HepG2 (cell line): Measurements from ENCODE around the gene ACSS2. TPM values are rescaled to one million over a fixed set of nuclear protein-coding genes. Genes with fewer than 3 reads are reported as not detected.

Source experiments
- ATAC-seq: fragments of 200-7000 bp; cut with Tn5 transposase; 3 replicates; pipeline ENCODE4 v1.9.1; 2020; ENCODE audit warnings: mild to moderate bottlenecking, moderate library complexity
- BruUV-seq: library from RNA; stranded (reverse); fragments of 400-500 nt; replicated peaks from 2 replicates; lab custom pipeline; 2021; lab: Mats Ljungman, UMichigan
- CTCF ChIA-PET: fragments of 300-600 bp; formaldehyde crosslinking; extraction: SDS; loops from one replicate; lab custom pipeline; 2021; ENCODE audit warnings: low total read pairs, inconsistent platforms, low intra/inter-chr PET ratio; lab: Yijun Ruan, JAX
- POLR2A ChIA-PET: fragments of 350-600 bp; sonication (Branson Sonifier 250); formaldehyde crosslinking; loops from one replicate; lab custom pipeline; 2020; ENCODE audit warnings: antibody characterized with exemption, inconsistent platforms; lab: Yijun Ruan, JAX
- DNase-seq: peaks from one replicate; pipeline ENCODE4 v3.0.0-alpha.2; 2015; ENCODE audit warnings: low spot score
- FAIRE-seq: peaks from 3 replicates; lab custom pipeline; 2011; peaks lifted over from hg19 to GRCh38; lab: Jason Lieb, UNC
- H2AFZ ChIP-seq: one replicate; pipeline ENCODE4 v1.6.1; 2011; ENCODE audit warnings: low read length, inconsistent platforms
- H3K27ac ChIP-seq: fragments of 300-600 bp; 3 replicates; pipeline ENCODE4 v1.8.0; 2011; ENCODE audit warnings: mixed run types, mild to moderate bottlenecking, mixed read lengths, low read length, inconsistent platforms; ENCODE audit not compliant: insufficient read depth; ENCODE audit errors: extremely low read length
- H3K27me3 ChIP-seq, 2 experiments: fragments of 200-600 bp in 1 of 2; 2 replicates in 1 of 2; 3 replicates in 1 of 2; pipeline versions ENCODE4 v1.6.0 to v1.8.0; 2011; ENCODE audit warnings: low read length in 2 of 2, mild to moderate bottlenecking in 2 of 2, moderate library complexity in 2 of 2, inconsistent platforms in 1 of 2; ENCODE audit not compliant: insufficient read depth in 2 of 2, control insufficient read depth in 1 of 2
- H3K36me3 ChIP-seq, 2 experiments: fragments of 200-600 bp in 1 of 2; replicated peaks in 1 of 2; 2 replicates in 1 of 2; 3 replicates in 1 of 2; pipeline versions ENCODE4 v1.5.1 to v1.8.0; 2011; ENCODE audit warnings: low read length in 2 of 2, inconsistent platforms in 1 of 2; ENCODE audit not compliant: insufficient read depth in 2 of 2, control insufficient read depth in 1 of 2
- H3K4me1 ChIP-seq: 2 replicates; pipeline ENCODE4 v1.5.1; 2012; ENCODE audit warnings: low read length, inconsistent platforms; ENCODE audit not compliant: insufficient read depth
- H3K4me2 ChIP-seq: 2 replicates; pipeline ENCODE4 v1.6.0; 2011; ENCODE audit warnings: low read depth, low read length, inconsistent platforms
- H3K4me3 ChIP-seq, 3 experiments: fragments of 200-600 bp in 1 of 3; sonication (generic), shearing (Covaris generic) in 1 of 3; replicated peaks in 1 of 3; 2 replicates each; pipeline ENCODE4 v1.5.1; 2011 to 2016; ENCODE audit warnings: low read length in 3 of 3, inconsistent platforms in 2 of 3, low read depth in 2 of 3, mild to moderate bottlenecking in 2 of 3, control low read depth in 1 of 3, mixed read lengths in 1 of 3; ENCODE audit not compliant: insufficient read depth in 1 of 3
- H3K79me2 ChIP-seq: one replicate; pipeline ENCODE4 v1.6.1; 2011; ENCODE audit warnings: low read length, inconsistent platforms; ENCODE audit not compliant: insufficient read depth
- H3K9ac ChIP-seq: 2 replicates; pipeline ENCODE4 v1.6.0; 2011; ENCODE audit warnings: mild to moderate bottlenecking, low read depth, low read length, inconsistent platforms; ENCODE audit not compliant: insufficient read depth
- H3K9me3 ChIP-seq: 2 replicates; pipeline ENCODE4 v1.5.1; 2012; ENCODE audit warnings: mild to moderate bottlenecking, low read length
- H4K20me1 ChIP-seq: 2 replicates; pipeline ENCODE4 v1.6.0; 2011; ENCODE audit warnings: inconsistent platforms, mild to moderate bottlenecking, low read length, moderate library complexity; ENCODE audit not compliant: insufficient read depth
- ATF1 ChIP-seq: IDR thresholded peaks from 2 replicates; pipeline ENCODE4 v1.6.1; 2016; ENCODE audit warnings: mild to moderate bottlenecking, control low read depth
- ATF7 ChIP-seq, 2 experiments: fragments of 450-650 bp in 1 of 2; sonication (generic) in 1 of 2; formaldehyde crosslinking in 1 of 2; IDR thresholded peaks; 2 replicates each; pipeline versions ENCODE4 v1.4.0 to v1.6.1; 2016 to 2020; ENCODE audit warnings: antibody characterized with exemption in 1 of 2, mild to moderate bottlenecking in 1 of 2, missing genetic modification reagents in 1 of 2
- KAT2B ChIP-seq: fragments of 150-350 bp; IDR thresholded peaks from 2 replicates; pipeline ENCODE4 v1.6.1; 2014; ENCODE audit warnings: low read depth, low read length, borderline replicate concordance
- MZF1 ChIP-seq: sonication (generic); formaldehyde crosslinking; IDR thresholded peaks from 2 replicates; pipeline ENCODE4 v1.8.1; 2023; ENCODE audit warnings: mild to moderate bottlenecking, missing genetic modification reagents, borderline replicate concordance
- ZFP36L2 ChIP-seq: sonication (generic); formaldehyde crosslinking; IDR thresholded peaks from 2 replicates; pipeline ENCODE4 v1.4.0; 2020; ENCODE audit warnings: missing genetic modification reagents
- ZNF160 ChIP-seq: sonication (generic); formaldehyde crosslinking; IDR thresholded peaks from 2 replicates; pipeline ENCODE4 v1.8.0; 2022; ENCODE audit warnings: mild to moderate bottlenecking, inconsistent platforms, missing genetic modification reagents
- ZNF251 ChIP-seq: sonication (generic); formaldehyde crosslinking; IDR thresholded peaks from 2 replicates; pipeline ENCODE4 v1.9.0; 2021; ENCODE audit warnings: mild to moderate bottlenecking, missing genetic modification reagents
- ZNF75D ChIP-seq: sonication (generic); formaldehyde crosslinking; IDR thresholded peaks from 2 replicates; pipeline ENCODE4 v1.8.1; 2023; ENCODE audit warnings: missing genetic modification reagents, mild to moderate bottlenecking, borderline replicate concordance
- WGBS: methylation state at CpG from one replicate; pipeline ENCODE4 v1.1.6; 2017; ENCODE audit warnings: low lambda C conversion rate; 5-methylcytosine and 5-hydroxymethylcytosine counted together
- in situ Hi-C: cut with HindIII; loops from 2 replicates; pipeline ENCODE4 v1.10.0; 2017; ENCODE audit warnings: low pct_unique_long_range_greater_than_20kb; ENCODE audit not compliant: extremely low pct_ligation_motif_present
- intact Hi-C: fragments of 100-400 bp; cut with micrococcal nuclease; formaldehyde crosslinking; loops from one replicate; pipeline ENCODE4 v1.10.0; 2022; ENCODE audit not compliant: unreplicated experiment
- polyA plus RNA-seq, 8 experiments: library from polyadenylated mRNA; depleted of rRNA in 3 of 8; stranded (reverse) in 7 of 8; unstranded in 1 of 8; fragments of >200 nt; fragmentation: Illumina TruSeq in 4 of 8; extraction: Trizol in 4 of 8; gene quantifications; 2 replicates each; pipeline versions ENCODE4 v1.2.1 to v1.2.3, GENCODE V29; 2011 to 2016; ENCODE audit warnings: low read depth in 4 of 8, missing spikeins in 1 of 8, mixed read lengths in 1 of 8; ENCODE audit not compliant: insufficient read depth in 1 of 8
- total RNA-seq, 5 experiments: library from RNA; depleted of rRNA; stranded (reverse); fragments of >200 nt; fragmentation: Illumina TruSeq; extraction: Trizol; gene quantifications; 2 replicates each; pipeline ENCODE4 v1.2.3, GENCODE V29; 2016; ENCODE audit warnings: low read depth in 1 of 5
- TF ChIP-seq, protein P1 (sequence below): sonication (generic); formaldehyde crosslinking; IDR thresholded peaks from 2 replicates; pipeline ENCODE4 v1.4.0; 2020; ENCODE audit warnings: missing genetic modification reagents, borderline replicate concordance
- TF ChIP-seq, protein P2 (sequence below): sonication (generic); formaldehyde crosslinking; IDR thresholded peaks from 2 replicates; pipeline ENCODE4 v1.5.0; 2020; ENCODE audit warnings: missing genetic modification reagents

The ACSS2 gene
- total and polyA plus RNA-seq, 2 of the 13 experiments (the other 11 are each of a cell fraction or from before 2014, with no cell fraction given), result 72.8 to 89.7 TPM

DNA sequence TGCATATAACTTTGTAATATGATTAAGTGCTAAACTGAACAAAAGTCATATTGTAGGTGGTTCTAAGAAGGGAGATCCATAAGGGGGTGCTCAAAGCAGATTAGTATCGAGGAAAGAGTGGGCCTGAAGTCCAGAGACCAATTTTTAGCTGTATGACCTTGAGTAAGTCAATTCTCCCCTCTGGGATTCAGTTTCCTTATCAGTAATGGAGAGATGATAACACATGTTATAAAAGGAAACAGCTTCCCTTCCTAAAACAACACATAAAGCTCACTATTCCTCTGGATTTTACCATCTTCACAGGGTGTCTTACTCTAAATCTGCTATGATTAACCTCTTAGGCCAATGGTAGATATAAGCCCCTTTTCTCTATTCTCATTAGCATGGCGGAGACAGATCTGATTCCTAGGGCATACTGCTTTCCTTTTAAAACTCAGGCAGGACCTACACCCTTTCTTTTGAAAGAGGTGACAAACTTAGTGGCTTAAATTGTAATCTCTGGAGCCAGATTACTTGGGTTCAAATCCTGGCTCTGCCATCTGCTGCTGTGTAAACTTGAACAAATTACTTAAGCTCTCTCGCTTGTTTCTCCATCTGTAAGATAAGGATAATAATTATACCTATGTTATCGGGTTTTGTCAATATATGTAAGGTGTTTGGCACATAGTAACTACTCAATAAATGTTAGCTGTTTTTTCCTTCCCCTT lies 39.5 kb downstream of the ACSS2 start:
- ChIA-PET CTCF (no interaction called here), POLR2A (interaction anchor here (1.3 kb wide), 1 partner anchor 39 kb away, joined by 3 read pairs; the partner anchor contains the start of gene ACSS2)
- Histone ChIP-seq H3K79me2 (no peaks in the 10 kb centered on the region), H3K36me3 (peaks cover 2 to 28% of the 10 kb centered on the region in 2 experiments), H3K4me3 (no peak overlapping the region), H4K20me1 (no peaks in the 10 kb centered on the region), H3K4me2 (no peak overlapping the region), H3K9me3 (no peaks in the 10 kb centered on the region), H3K27me3 (no peaks in the 10 kb centered on the region), H3K27ac (no peak overlapping the region), H3K4me1 (peaks cover 21% of the 10 kb centered on the region), H3K9ac (no peak overlapping the region), H2AFZ (no peak overlapping the region)
- 86% methylated on average over 4 of the region's 4 CpGs for WGBS
- no TSS peak for BruUV-seq
- DNase-seq (no peak), FAIRE-seq (no peak), ATAC-seq (no peak)
- in situ Hi-C loops (no loop called here), intact Hi-C loops (no loop called here)
- TF ChIP-seq, protein P1, sequence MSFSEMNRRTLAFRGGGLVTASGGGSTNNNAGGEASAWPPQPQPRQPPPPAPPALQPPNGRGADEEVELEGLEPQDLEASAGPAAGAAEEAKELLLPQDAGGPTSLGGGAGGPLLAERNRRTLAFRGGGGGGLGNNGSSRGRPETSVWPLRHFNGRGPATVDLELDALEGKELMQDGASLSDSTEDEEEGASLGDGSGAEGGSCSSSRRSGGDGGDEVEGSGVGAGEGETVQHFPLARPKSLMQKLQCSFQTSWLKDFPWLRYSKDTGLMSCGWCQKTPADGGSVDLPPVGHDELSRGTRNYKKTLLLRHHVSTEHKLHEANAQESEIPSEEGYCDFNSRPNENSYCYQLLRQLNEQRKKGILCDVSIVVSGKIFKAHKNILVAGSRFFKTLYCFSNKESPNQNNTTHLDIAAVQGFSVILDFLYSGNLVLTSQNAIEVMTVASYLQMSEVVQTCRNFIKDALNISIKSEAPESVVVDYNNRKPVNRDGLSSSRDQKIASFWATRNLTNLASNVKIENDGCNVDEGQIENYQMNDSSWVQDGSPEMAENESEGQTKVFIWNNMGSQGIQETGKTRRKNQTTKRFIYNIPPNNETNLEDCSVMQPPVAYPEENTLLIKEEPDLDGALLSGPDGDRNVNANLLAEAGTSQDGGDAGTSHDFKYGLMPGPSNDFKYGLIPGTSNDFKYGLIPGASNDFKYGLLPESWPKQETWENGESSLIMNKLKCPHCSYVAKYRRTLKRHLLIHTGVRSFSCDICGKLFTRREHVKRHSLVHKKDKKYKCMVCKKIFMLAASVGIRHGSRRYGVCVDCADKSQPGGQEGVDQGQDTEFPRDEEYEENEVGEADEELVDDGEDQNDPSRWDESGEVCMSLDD (CRISPR knock-in tag), result no peak
- TF ChIP-seq ATF1 (CRISPR knock-in tag), result 0 out of 2 replicates have a peak, but pooled peaks have one; percentile 18

DNA sequence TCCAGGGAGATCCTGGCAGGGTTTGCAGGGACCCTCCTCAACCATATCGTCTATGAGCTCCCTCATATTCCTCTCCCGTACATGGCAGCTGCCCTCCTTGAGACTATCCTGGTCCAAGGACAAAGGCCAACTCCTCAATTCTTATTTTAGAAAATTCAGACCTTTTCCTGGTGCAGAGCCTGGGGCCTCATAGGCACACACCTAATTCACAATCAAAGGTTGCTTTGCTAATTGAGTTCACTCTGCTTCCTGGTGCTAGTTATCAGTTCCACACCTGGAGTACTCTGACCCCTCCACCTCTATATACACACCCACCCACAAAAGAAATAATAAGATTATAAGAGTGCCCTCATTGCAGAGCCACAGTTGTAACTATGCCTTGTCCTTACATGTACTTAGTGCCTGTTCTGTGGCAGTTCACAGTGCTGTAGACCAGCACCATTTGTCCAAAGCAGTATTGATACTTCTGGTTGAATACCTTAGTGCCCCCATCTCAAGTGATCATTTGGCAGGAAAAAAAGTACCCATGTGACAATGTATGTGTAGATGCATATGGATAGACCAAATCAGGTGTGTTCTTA lies 40.5 kb downstream of the ACSS2 start:
- no peak overlapping the region for H2AFZ ChIP-seq
- no peaks in the 10 kb centered on the region for H3K9me3 ChIP-seq
- H3K27ac ChIP-seq, result no peak overlapping the region
- intact Hi-C loops (no loop called here), in situ Hi-C loops (no loop called here)
- ChIA-PET POLR2A (interaction anchor here (1.3 kb wide), 1 partner anchor 40 kb away, joined by 3 read pairs; the partner anchor contains the start of gene ACSS2), CTCF (no interaction called here)
- DNase-seq (no peak), FAIRE-seq (no peak), ATAC-seq (no peak)
- TF ChIP-seq ZNF75D (CRISPR knock-in tag) (no peak), KAT2B (no peak), ATF7 (IDR thresholded peaks at IDR 0.05) (no peak), ATF7 (CRISPR knock-in tag; IDR thresholded peaks at IDR 0.05) (no peak), ZNF251 (CRISPR knock-in tag) (no peak), MZF1 (no peak), ZFP36L2 (CRISPR knock-in tag) (no peak), ZNF160 (CRISPR knock-in tag) (no peak)
- TF ChIP-seq, protein P2, sequence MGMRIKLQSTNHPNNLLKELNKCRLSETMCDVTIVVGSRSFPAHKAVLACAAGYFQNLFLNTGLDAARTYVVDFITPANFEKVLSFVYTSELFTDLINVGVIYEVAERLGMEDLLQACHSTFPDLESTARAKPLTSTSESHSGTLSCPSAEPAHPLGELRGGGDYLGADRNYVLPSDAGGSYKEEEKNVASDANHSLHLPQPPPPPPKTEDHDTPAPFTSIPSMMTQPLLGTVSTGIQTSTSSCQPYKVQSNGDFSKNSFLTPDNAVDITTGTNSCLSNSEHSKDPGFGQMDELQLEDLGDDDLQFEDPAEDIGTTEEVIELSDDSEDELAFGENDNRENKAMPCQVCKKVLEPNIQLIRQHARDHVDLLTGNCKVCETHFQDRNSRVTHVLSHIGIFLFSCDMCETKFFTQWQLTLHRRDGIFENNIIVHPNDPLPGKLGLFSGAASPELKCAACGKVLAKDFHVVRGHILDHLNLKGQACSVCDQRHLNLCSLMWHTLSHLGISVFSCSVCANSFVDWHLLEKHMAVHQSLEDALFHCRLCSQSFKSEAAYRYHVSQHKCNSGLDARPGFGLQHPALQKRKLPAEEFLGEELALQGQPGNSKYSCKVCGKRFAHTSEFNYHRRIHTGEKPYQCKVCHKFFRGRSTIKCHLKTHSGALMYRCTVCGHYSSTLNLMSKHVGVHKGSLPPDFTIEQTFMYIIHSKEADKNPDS (CRISPR knock-in tag), result no peak
- no peak overlapping the region for H3K9ac ChIP-seq
- peaks cover 21% of the 10 kb centered on the region for H3K4me1 ChIP-seq
- BruUV-seq, result no TSS peak
- 98% methylated on average over 2 of the region's 2 CpGs for WGBS
- no peaks in the 10 kb centered on the region for H3K27me3 ChIP-seq
- H3K4me2 ChIP-seq, result no peak overlapping the region
- H3K4me3 ChIP-seq, result no peak overlapping the region
- H3K79me2 ChIP-seq, result no peaks in the 10 kb centered on the region
- peaks cover 6 to 37% of the 10 kb centered on the region in 2 experiments for H3K36me3 ChIP-seq
- no peaks in the 10 kb centered on the region for H4K20me1 ChIP-seq
